GM18858 (cell line): ENCODE data around the gene SLC45A3.

Experiments used
- ATAC-seq: cut with Tn5 transposase; IDR thresholded peaks from one replicate; pipeline ENCODE4 v1.9.1; 2021; ENCODE audit not compliant: unreplicated experiment

The SLC45A3 gene

DNA sequence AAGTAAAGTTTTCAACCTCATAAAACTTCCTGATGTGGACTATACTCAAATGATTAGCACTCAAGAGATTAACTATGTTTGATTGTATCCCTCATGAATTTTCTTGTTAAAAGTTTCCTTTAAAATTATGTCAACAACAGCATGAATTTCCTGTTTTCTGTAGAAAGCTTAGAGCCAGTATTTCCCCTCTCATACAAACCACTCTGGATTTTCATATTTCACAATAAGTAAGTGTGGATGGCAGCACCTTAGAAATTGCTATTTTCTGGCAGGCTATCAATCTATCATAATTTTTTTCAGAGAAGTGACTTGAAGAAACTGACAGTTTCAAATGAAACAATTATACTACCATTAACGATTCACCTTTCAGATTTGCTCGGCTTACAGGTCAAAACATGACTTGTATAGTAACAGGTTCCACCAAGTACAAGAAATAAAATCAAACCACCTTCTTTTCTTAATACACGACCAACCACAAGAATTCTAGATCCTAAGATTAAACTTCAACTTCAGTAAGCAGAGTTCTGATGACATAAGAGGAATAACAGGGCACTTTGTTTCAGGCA lies 69.3 kb downstream of the SLC45A3 start:
- ATAC-seq: no peak

DNA sequence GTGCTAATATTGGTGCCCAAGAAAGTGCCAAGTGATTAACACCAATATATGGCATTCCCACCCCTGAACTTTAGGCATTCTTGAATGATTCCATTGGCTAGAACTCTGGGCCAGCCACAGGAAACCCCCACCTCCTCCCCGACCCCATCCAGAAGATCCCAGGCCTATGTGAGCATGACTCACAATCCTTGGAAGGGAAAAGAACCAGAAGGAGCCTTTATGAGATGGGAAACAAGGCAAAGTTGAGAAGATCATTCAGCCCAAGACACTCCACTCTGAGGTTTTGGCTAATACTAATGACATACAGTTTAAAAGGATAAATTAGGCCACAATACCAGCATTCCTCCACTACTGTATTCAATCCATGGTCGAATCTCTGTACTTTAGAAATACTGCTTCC lies 70.3 kb downstream of the SLC45A3 start:
- ATAC-seq: no peak
